Osteoblast (primary cell): ENCODE data around the gene HCAR3. TPM values are rescaled to one million over a fixed set of nuclear protein-coding genes. Genes with fewer than 3 reads are reported as not detected.
"Not testable (repeated sequence)": the region's sequence is repeated elsewhere in the genome, so short reads cannot be mapped to it uniquely, and the experiment has no call there.

Source experiments
- DNase-seq: peaks from one replicate; pipeline ENCODE4 v3.0.0; 2011; ENCODE audit warnings: low spot score, mixed read lengths; ENCODE audit not compliant: insufficient read length; ENCODE audit errors: missing footprints
- H2AFZ ChIP-seq: 2 replicates; pipeline ENCODE4 v1.6.0; 2011; ENCODE audit warnings: mild to moderate bottlenecking, low read length
- H3K27ac ChIP-seq: 2 replicates; pipeline ENCODE4 v1.5.1; 2011; ENCODE audit warnings: mild to moderate bottlenecking, low read depth, low read length, moderate library complexity
- H3K27me3 ChIP-seq: 2 replicates; pipeline ENCODE4 v1.6.0; 2012; ENCODE audit warnings: mild to moderate bottlenecking, control low read depth, inconsistent platforms, low read length, moderate library complexity; ENCODE audit not compliant: insufficient read depth
- H3K36me3 ChIP-seq: 2 replicates; pipeline ENCODE4 v1.5.1; 2011; ENCODE audit warnings: mild to moderate bottlenecking, low read length, control low read depth, moderate library complexity; ENCODE audit not compliant: insufficient read depth
- H3K4me1 ChIP-seq: 2 replicates; pipeline ENCODE4 v1.5.1; 2011; ENCODE audit warnings: mild to moderate bottlenecking, low read length, control low read depth, moderate library complexity; ENCODE audit not compliant: insufficient read depth
- H3K4me2 ChIP-seq: 2 replicates; pipeline ENCODE4 v1.6.0; 2011; ENCODE audit warnings: mild to moderate bottlenecking, low read length; ENCODE audit not compliant: insufficient read depth
- H3K4me3 ChIP-seq: fragments of 200-600 bp; sonication (generic); 3 replicates; pipeline ENCODE4 v1.5.1; 2012; ENCODE audit warnings: mild to moderate bottlenecking, low read length, inconsistent platforms; ENCODE audit not compliant: insufficient read depth
- H3K79me2 ChIP-seq: 2 replicates; pipeline ENCODE4 v1.6.0; 2012; ENCODE audit warnings: mild to moderate bottlenecking, low read length, control low read depth, inconsistent platforms; ENCODE audit not compliant: insufficient read depth
- H3K9me3 ChIP-seq: 2 replicates; pipeline ENCODE4 v1.5.1; 2011; ENCODE audit warnings: low read depth, low read length, control low read depth
- H4K20me1 ChIP-seq: 2 replicates; pipeline ENCODE4 v1.6.0; 2012; ENCODE audit warnings: mild to moderate bottlenecking, low read length, control low read depth; ENCODE audit not compliant: insufficient read depth
- total RNA-seq: library from RNA; depleted of rRNA; stranded (reverse); fragments of >200 nt; gene quantifications from 2 replicates; pipeline ENCODE4 v1.2.3, GENCODE V29; 2012
- TF ChIP-seq, protein P1 (sequence below): IDR thresholded peaks from 2 replicates; pipeline ENCODE4 v1.5.1; 2011; ENCODE audit warnings: mild to moderate bottlenecking, low read depth, low read length, moderate library complexity; ENCODE audit errors: extremely low read depth

HCAR3 gene
- total RNA-seq, 1 donor = not detected

DNA sequence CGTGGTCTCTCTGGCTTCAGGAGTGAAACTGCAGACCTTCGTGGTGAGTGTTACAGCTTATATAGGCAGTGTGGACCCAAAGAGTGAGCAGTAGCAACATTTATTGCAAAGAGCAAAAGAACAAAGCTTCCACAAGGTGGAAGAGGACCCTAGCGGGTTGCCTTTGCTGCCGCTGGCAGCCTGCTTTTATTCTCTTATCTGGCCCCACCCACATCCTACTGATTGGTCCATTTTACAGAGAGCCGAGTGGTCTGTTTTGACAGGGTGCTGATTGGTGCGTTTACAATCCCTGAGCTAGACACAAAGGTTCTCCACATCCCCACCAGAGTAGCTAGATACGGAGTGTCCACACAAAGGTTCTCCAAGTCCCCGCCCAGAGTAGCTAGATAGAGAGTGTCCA, 40.6 kb downstream of the HCAR3 start:
- not testable (repeated sequence) for H3K9me3 ChIP-seq, H3K36me3 ChIP-seq, H3K27me3 ChIP-seq, H4K20me1 ChIP-seq, H3K79me2 ChIP-seq, H3K27ac ChIP-seq, H3K4me2 ChIP-seq, H3K4me3 ChIP-seq, H2AFZ ChIP-seq, DNase-seq
- H3K4me1 ChIP-seq = peaks cover 21% of the 10 kb centered on the region

DNA sequence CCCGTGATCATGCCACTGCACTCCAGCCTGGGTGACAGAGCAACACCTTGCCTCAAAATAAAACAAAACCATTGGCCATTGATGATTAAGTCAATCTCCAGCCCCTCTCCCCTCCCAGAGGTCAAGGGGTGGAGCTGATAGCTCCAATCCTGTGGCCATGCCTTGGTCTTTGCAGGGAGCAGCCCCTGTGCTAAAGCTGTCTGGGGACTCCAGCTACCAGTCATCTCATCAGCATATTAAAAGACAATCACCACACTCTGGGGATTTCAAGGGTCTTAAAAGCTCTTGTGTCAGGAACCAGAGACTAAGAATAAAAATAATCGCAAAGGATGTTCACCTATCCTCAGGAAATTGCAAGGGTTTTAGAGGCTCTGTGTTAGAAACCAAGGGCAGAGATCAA, 44.1 kb downstream of the HCAR3 start:
- Histone ChIP-seq H3K36me3 (no peaks in the 10 kb centered on the region), H3K79me2 (no peaks in the 10 kb centered on the region), H3K27ac (no peak overlapping the region), H3K4me2 (no peak overlapping the region), H2AFZ (no peak overlapping the region), H3K4me3 (no peak overlapping the region), H3K9me3 (no peaks in the 10 kb centered on the region), H4K20me1 (no peaks in the 10 kb centered on the region), H3K27me3 (no peaks in the 10 kb centered on the region), H3K4me1 (peaks cover 15% of the 10 kb centered on the region)
- TF ChIP-seq, protein P1, sequence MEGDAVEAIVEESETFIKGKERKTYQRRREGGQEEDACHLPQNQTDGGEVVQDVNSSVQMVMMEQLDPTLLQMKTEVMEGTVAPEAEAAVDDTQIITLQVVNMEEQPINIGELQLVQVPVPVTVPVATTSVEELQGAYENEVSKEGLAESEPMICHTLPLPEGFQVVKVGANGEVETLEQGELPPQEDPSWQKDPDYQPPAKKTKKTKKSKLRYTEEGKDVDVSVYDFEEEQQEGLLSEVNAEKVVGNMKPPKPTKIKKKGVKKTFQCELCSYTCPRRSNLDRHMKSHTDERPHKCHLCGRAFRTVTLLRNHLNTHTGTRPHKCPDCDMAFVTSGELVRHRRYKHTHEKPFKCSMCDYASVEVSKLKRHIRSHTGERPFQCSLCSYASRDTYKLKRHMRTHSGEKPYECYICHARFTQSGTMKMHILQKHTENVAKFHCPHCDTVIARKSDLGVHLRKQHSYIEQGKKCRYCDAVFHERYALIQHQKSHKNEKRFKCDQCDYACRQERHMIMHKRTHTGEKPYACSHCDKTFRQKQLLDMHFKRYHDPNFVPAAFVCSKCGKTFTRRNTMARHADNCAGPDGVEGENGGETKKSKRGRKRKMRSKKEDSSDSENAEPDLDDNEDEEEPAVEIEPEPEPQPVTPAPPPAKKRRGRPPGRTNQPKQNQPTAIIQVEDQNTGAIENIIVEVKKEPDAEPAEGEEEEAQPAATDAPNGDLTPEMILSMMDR = no peak
- DNase-seq = no peak

DNA sequence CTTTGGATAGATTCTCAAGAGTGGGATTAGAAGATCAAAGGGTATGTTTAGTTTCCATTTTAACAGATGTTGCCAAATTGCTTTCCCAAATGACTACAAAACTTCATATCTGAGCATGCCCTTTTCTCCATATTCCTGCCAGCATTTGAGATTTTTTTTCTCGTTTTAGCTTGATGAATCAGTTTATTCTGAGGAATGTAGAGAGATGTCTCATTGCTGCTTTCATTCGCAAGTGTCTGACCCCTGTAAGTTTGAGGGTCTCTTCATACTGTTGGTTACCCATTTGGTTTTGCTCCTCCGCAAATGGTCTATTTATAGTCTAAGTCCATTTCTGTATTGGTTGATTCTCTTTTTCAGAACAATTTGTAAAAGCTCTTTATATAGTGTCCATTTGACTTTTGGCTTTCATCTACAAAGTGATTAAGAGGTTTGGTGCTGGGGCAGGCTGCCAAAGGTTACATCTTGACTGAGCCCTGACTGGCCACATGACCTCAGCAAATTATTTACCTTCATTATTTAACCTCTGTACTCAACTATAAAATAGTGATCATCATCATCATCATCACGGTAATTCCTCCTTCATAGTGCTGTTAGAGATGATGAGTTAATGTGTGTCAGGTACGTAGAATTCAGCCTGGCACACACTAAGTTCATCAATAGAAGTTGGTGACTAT, 47.1 kb downstream of the HCAR3 start:
- Histone ChIP-seq H3K79me2 (no peaks in the 10 kb centered on the region), H3K4me2 (peak overlapping the region; percentile 76), H3K4me1 (peaks cover 15% of the 10 kb centered on the region), H3K36me3 (no peaks in the 10 kb centered on the region), H4K20me1 (no peaks in the 10 kb centered on the region), H3K4me3 (peak overlapping the region; percentile 19), H2AFZ (no peak overlapping the region), H3K27me3 (no peaks in the 10 kb centered on the region), H3K9me3 (no peaks in the 10 kb centered on the region), H3K27ac (peak overlapping the region; percentile 69)
- TF ChIP-seq, protein P1 = no peak
- peak; percentile 90 for DNase-seq

DNA sequence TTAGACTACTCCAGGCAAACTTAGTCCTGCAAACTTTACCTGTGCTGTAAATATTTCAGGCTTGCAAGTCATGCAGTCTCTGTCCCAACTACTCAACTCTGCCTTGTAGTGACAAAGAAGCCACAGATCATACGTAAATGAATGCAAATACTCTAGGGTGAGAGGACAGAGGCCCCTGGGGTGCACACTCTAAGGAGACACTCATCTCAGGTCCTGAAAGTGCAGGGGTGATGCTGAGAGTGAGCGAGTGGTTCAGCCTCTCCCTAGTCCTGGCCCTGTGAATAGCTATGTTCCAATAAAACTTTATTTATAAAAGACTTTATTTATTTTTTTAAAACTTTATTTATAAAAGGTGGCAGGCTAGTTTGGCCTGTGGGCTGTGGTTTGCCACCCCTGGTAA, 48.3 kb downstream of the HCAR3 start:
- Histone ChIP-seq H4K20me1 (no peaks in the 10 kb centered on the region), H3K4me1 (peaks cover 12% of the 10 kb centered on the region), H2AFZ (no peak overlapping the region), H3K4me3 (no peak overlapping the region), H3K27ac (no peak overlapping the region), H3K4me2 (no peak overlapping the region), H3K27me3 (no peaks in the 10 kb centered on the region), H3K9me3 (no peaks in the 10 kb centered on the region), H3K79me2 (no peaks in the 10 kb centered on the region), H3K36me3 (no peaks in the 10 kb centered on the region)
- TF ChIP-seq, protein P1 = no peak
- DNase-seq = no peak
